Neural progenitor cell (in vitro differentiated cells): ENCODE measurements around the gene SCML2. TPM values are rescaled to one million over a fixed set of nuclear protein-coding genes. Genes with fewer than 3 reads are reported as not detected.

Experiments used
- DNase-seq: peaks from one replicate; pipeline ENCODE4 v3.0.0-alpha.2; 2016; ENCODE audit warnings: low spot score
- H2AFZ ChIP-seq: fragments of 200-600 bp; sonication (generic); replicated peaks from 2 replicates; pipeline ENCODE4 v1.6.1; 2016; ENCODE audit warnings: antibody characterized with exemption
- H3F3A ChIP-seq: fragments of 200-600 bp; sonication (generic); 2 replicates; pipeline ENCODE4 v1.6.1; 2016; ENCODE audit warnings: antibody characterized with exemption, low read depth
- H3K27ac ChIP-seq: fragments of 200-600 bp; sonication (generic); 2 replicates; pipeline ENCODE4 v1.5.1; 2016; ENCODE audit warnings: mild to moderate bottlenecking
- H3K27me3 ChIP-seq: fragments of 200-600 bp; sonication (generic); 2 replicates; pipeline ENCODE4 v1.6.1; 2016; ENCODE audit warnings: mild to moderate bottlenecking, moderate library complexity
- H3K36me3 ChIP-seq: fragments of 200-600 bp; sonication (generic); 2 replicates; pipeline ENCODE4 v1.5.1; 2016
- H3K4me1 ChIP-seq: fragments of 200-600 bp; sonication (generic); 2 replicates; pipeline ENCODE4 v1.6.1; 2016; ENCODE audit warnings: mixed run types
- H3K4me2 ChIP-seq: fragments of 200-600 bp; sonication (generic); 2 replicates; pipeline ENCODE4 v1.6.1; 2016
- H3K4me3 ChIP-seq: fragments of 200-600 bp; sonication (generic); 2 replicates; pipeline ENCODE4 v1.5.1; 2016
- H3K79me2 ChIP-seq: fragments of 200-600 bp; sonication (generic); 2 replicates; pipeline ENCODE4 v1.6.1; 2016; ENCODE audit warnings: low read depth
- H3K9ac ChIP-seq: fragments of 200-600 bp; sonication (generic); 2 replicates; pipeline ENCODE4 v1.6.1; 2016
- H3K9me3 ChIP-seq: fragments of 200-600 bp; sonication (generic); 2 replicates; pipeline ENCODE4 v1.5.1; 2016; ENCODE audit warnings: low read depth
- H4K20me1 ChIP-seq: fragments of 200-600 bp; sonication (generic); 2 replicates; pipeline ENCODE4 v1.6.1; 2016; ENCODE audit warnings: low read depth
- H3K27ac Mint-ChIP-seq: 3 replicates; pipeline ENCODE4 v1.8.0; 2021; ENCODE audit warnings: mixed read lengths
- H3K27me3 Mint-ChIP-seq: 2 replicates; pipeline ENCODE4 v1.8.0; 2022; ENCODE audit warnings: low read depth, mild to moderate bottlenecking, inconsistent platforms, moderate library complexity, mixed read lengths; ENCODE audit not compliant: insufficient read depth
- H3K36me3 Mint-ChIP-seq: 3 replicates; pipeline ENCODE4 v1.8.0; 2021; ENCODE audit warnings: mixed read lengths
- H3K4me1 Mint-ChIP-seq: 3 replicates; pipeline ENCODE4 v1.8.0; 2021; ENCODE audit warnings: mixed read lengths
- H3K4me3 Mint-ChIP-seq: 3 replicates; pipeline ENCODE4 v1.8.0; 2021; ENCODE audit warnings: mild to moderate bottlenecking, moderate library complexity, mixed read lengths
- H3K9me3 Mint-ChIP-seq: 3 replicates; pipeline ENCODE4 v1.8.0; 2020; ENCODE audit warnings: mixed read lengths
- EZH2 ChIP-seq: fragments of 200-600 bp; sonication (generic); IDR thresholded peaks from 2 replicates; pipeline ENCODE4 v1.6.1; 2017; ENCODE audit warnings: antibody characterized with exemption, mild to moderate bottlenecking, moderate library complexity
- EZH2phosphoT487 ChIP-seq: fragments of 200-600 bp; sonication (generic); IDR thresholded peaks from 2 replicates; pipeline ENCODE4 v1.6.1; 2017; ENCODE audit warnings: antibody characterized with exemption
- total RNA-seq: library from RNA; depleted of rRNA; stranded (reverse); fragments of >200 nt; gene quantifications from 2 replicates; pipeline ENCODE4 v1.2.3, GENCODE V29; 2015; ENCODE audit warnings: low replicate concordance
- TF ChIP-seq, protein P1 (sequence below): fragments of 200-600 bp; sonication (generic); IDR thresholded peaks from 2 replicates; pipeline ENCODE4 v1.5.1; 2017; ENCODE audit warnings: antibody characterized with exemption, mild to moderate bottlenecking

SCML2 gene
- total RNA-seq, 1 donor from 2014 or later: 36.8 TPM

DNA sequence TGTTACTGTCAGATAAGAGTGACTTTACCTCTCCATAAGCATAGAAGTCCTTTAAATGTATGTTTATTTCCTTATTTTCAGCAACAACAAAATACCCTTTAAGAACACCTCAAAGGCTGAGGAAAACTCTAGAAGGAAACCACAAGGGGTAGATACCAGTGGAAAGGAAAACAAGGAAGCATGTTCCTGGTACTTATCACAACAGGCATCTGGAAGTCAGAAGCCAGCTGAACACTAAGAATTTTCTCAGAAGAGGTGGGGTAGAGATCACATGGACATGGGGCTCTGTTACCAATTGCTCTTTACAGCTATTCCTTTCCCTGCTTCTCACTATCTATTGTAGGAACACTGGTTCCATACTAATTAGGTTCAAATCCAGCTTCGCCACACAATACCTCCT, 82.3 kb downstream of the SCML2 start:
- no peak for DNase-seq
- Histone ChIP-seq H3K79me2 (no peaks in the 10 kb centered on the region), H3K36me3 (no peaks in the 10 kb centered on the region), H3K9ac (no peak overlapping the region), H4K20me1 (no peaks in the 10 kb centered on the region), H3K9me3 (peaks cover 11% of the 10 kb centered on the region), H3K27me3 (no peaks in the 10 kb centered on the region), H3K4me1 (no peaks in the 10 kb centered on the region), H2AFZ (no peak overlapping the region), H3K27ac (no peak overlapping the region), H3K4me2 (no peak overlapping the region), H3F3A (no peaks in the 10 kb centered on the region), H3K4me3 (no peak overlapping the region)
- Mint-ChIP-seq H3K4me1 (no peaks in the 10 kb centered on the region), H3K4me3 (no peak overlapping the region), H3K27me3 (peaks cover 2% of the 10 kb centered on the region), H3K36me3 (peaks cover 10% of the 10 kb centered on the region), H3K27ac (no peak overlapping the region), H3K9me3 (peaks cover 29% of the 10 kb centered on the region)
- TF ChIP-seq EZH2phosphoT487: no peak

DNA sequence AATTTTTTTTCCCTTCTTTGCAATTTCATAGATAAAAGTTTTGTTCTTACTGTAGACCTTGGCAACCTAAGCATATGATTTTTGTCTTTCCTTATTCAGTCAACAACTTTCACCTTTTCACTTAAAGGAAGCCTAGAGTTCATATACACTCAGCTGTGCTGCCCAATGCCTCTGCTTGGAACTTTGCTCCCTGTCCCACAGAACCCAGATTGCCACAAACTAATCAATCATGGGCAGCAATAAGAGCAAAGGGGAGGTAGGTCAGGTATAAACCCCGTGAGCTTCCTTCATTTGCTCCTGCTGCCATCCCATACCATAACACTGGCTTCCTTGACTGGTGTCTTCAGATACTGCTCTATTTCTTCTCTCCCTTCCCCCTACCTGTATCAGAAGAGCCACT, 82.8 kb downstream of the SCML2 start:
- Histone ChIP-seq H4K20me1 (no peaks in the 10 kb centered on the region), H3K4me2 (no peak overlapping the region), H2AFZ (no peak overlapping the region), H3K9me3 (peaks cover 8% of the 10 kb centered on the region), H3K9ac (no peak overlapping the region), H3K27ac (no peak overlapping the region), H3F3A (no peaks in the 10 kb centered on the region), H3K36me3 (no peaks in the 10 kb centered on the region), H3K4me1 (no peaks in the 10 kb centered on the region), H3K27me3 (no peaks in the 10 kb centered on the region), H3K79me2 (no peaks in the 10 kb centered on the region), H3K4me3 (no peak overlapping the region)
- no peak for DNase-seq
- Mint-ChIP-seq H3K9me3 (peaks cover 33% of the 10 kb centered on the region), H3K36me3 (peaks cover 10% of the 10 kb centered on the region), H3K4me1 (no peaks in the 10 kb centered on the region), H3K27me3 (peaks cover 2% of the 10 kb centered on the region), H3K27ac (no peak overlapping the region), H3K4me3 (no peak overlapping the region)
- TF ChIP-seq, protein P1, sequence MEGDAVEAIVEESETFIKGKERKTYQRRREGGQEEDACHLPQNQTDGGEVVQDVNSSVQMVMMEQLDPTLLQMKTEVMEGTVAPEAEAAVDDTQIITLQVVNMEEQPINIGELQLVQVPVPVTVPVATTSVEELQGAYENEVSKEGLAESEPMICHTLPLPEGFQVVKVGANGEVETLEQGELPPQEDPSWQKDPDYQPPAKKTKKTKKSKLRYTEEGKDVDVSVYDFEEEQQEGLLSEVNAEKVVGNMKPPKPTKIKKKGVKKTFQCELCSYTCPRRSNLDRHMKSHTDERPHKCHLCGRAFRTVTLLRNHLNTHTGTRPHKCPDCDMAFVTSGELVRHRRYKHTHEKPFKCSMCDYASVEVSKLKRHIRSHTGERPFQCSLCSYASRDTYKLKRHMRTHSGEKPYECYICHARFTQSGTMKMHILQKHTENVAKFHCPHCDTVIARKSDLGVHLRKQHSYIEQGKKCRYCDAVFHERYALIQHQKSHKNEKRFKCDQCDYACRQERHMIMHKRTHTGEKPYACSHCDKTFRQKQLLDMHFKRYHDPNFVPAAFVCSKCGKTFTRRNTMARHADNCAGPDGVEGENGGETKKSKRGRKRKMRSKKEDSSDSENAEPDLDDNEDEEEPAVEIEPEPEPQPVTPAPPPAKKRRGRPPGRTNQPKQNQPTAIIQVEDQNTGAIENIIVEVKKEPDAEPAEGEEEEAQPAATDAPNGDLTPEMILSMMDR: no peak

DNA sequence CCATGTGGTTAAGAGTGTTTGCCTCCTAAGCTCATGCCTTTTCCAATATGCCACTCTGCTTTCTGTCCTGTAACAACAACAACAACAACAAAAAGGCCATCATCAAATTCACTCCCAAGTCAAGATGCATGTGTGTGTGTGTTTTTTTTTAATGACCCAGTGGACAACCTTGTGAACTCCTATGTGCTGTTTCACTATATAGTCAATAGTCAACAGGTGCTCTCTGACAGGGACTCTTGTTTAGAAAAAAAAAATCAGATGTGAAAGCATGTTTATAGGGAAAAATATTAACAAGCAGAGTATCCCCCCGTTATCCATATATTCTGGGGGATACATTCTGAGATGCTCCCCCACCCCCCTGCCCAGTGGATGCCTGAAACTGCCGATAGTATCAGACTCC, 83.2 kb downstream of the SCML2 start:
- Histone ChIP-seq H2AFZ (no peak overlapping the region), H3F3A (no peaks in the 10 kb centered on the region), H3K4me2 (no peak overlapping the region), H4K20me1 (no peaks in the 10 kb centered on the region), H3K4me1 (no peaks in the 10 kb centered on the region), H3K27me3 (no peaks in the 10 kb centered on the region), H3K36me3 (no peaks in the 10 kb centered on the region), H3K27ac (no peak overlapping the region), H3K9ac (no peak overlapping the region), H3K79me2 (no peaks in the 10 kb centered on the region), H3K9me3 (peaks cover 3% of the 10 kb centered on the region), H3K4me3 (no peak overlapping the region)
- Mint-ChIP-seq H3K4me1 (no peaks in the 10 kb centered on the region), H3K27ac (no peak overlapping the region), H3K9me3 (peaks cover 30% of the 10 kb centered on the region), H3K4me3 (no peak overlapping the region), H3K36me3 (peaks cover 10% of the 10 kb centered on the region), H3K27me3 (peaks cover 2% of the 10 kb centered on the region)
- TF ChIP-seq, protein P1: no peak
- TF ChIP-seq EZH2phosphoT487: no peak
- DNase-seq: no peak

DNA sequence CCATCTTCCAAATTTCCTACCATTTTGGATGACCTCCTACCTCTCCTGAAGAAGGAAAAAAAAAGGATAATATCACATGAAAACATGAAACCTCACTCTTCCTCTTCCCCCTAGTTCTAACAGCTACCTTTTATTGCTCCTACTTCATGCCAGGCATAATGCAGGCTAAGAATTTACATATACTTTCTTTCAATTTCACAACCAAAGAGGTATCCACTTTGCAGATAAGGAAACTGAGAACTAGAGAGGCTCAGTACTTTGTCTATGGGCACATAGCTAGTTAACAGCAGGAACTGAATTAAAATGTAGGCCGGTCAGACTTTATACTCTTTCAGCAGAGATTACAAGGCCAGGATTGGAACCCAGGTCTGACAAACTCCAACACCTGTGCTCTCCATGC, 99.4 kb downstream of the SCML2 start:
- H3K9me3 ChIP-seq: no peaks in the 10 kb centered on the region
- H3K36me3 Mint-ChIP-seq: peaks cover 4% of the 10 kb centered on the region
- no peaks in the 10 kb centered on the region for H3K27me3 Mint-ChIP-seq
- H3K36me3 ChIP-seq: no peaks in the 10 kb centered on the region
- H3K27ac Mint-ChIP-seq: no peak overlapping the region
- H3K4me2 ChIP-seq: no peak overlapping the region
- H3K4me3 ChIP-seq: no peak overlapping the region
- no peaks in the 10 kb centered on the region for H3F3A ChIP-seq
- TF ChIP-seq EZH2phosphoT487 (no peak), EZH2 (no peak)
- TF ChIP-seq, protein P1: no peak
- H3K9me3 Mint-ChIP-seq: peaks cover 5% of the 10 kb centered on the region
- H3K4me3 Mint-ChIP-seq: no peak overlapping the region
- no peaks in the 10 kb centered on the region for H3K27me3 ChIP-seq
- H3K9ac ChIP-seq: no peak overlapping the region
- no peaks in the 10 kb centered on the region for H3K79me2 ChIP-seq
- no peaks in the 10 kb centered on the region for H4K20me1 ChIP-seq
- no peaks in the 10 kb centered on the region for H3K4me1 ChIP-seq
- H2AFZ ChIP-seq: no peak overlapping the region
- DNase-seq: no peak
- no peak overlapping the region for H3K27ac ChIP-seq
- H3K4me1 Mint-ChIP-seq: peaks cover 4% of the 10 kb centered on the region
